ENCODE results near the gene NOP10. TPM values are rescaled to one million over a fixed set of nuclear protein-coding genes. Genes with fewer than 3 reads are reported as not detected.

The NOP10 gene
- total RNA-seq, 3 donors from 2014 or later (not counting 1 experiment from before 2014, with no cell fraction given), result 56.6 to 69.9 (median 56.7) TPM

DNA sequence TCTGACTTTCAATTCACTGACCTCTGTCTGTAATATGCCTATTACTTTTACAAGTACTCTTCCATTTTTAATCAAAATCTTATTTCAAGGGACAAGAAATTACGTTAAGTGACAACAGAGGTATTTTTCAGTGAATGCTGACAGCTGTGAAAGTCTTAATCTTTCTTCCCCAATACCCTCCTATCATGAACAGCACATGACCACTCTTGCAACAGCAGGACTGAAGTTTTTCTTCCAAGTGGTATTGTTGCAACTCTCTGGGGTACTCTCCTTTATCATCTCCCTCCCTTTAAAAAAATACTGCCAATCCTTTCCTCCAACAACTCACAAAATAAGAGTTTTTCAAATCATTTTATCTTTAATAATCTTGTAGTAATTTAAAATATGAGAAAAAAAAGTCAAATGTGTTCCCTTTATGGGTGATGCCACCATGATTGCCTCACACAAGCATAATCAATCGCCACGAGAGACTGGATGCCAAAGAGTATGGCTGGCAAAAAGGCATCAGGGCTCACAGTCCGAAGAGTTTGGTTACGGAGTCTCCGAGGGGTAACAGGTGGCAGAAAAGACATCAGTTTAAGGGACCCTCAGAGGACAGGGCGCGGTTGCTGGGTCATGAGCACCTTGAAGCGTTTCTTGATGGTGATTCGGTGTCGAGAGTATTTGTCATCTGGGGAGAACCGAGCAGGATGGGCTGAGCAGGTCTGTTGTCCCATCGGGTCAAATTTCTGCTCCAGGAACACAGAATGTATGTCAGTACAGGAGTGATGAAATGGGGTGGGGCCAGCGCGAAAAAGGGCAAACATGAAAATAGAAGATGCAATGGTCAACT, 1.3 kb downstream of the NOP10 start:
- Mint-ChIP-seq H3K27me3 (ENCODE audit: low read depth in 2 of 2) (no peaks in the 10 kb centered on the region), H3K36me3 (no peaks in the 10 kb centered on the region), H3K27ac (no peak overlapping the region), H3K4me1 (peaks cover 18% of the 10 kb centered on the region in 2 donors), H3K4me3 (peak overlapping the region; percentile 88), H3K9me3 (no peaks in the 10 kb centered on the region)
- Histone ChIP-seq H3K27ac (ENCODE audit: low read length) (no peak overlapping the region), H3K27me3 (ENCODE audit: control insufficient read depth, insufficient read depth, low read length) (no peaks in the 10 kb centered on the region), H3K9me3 (ENCODE audit: control insufficient read depth, insufficient read depth, low read length) (no peaks in the 10 kb centered on the region), H3K36me3 (ENCODE audit: control insufficient read depth, insufficient read depth, low read length) (peaks cover 23% of the 10 kb centered on the region), H3K4me3 (ENCODE audit: low read length) (no peak overlapping the region), H3K4me1 (ENCODE audit: control insufficient read depth, insufficient read depth, low read length) (peaks cover 22% of the 10 kb centered on the region)
- TF ChIP-seq, protein P1, sequence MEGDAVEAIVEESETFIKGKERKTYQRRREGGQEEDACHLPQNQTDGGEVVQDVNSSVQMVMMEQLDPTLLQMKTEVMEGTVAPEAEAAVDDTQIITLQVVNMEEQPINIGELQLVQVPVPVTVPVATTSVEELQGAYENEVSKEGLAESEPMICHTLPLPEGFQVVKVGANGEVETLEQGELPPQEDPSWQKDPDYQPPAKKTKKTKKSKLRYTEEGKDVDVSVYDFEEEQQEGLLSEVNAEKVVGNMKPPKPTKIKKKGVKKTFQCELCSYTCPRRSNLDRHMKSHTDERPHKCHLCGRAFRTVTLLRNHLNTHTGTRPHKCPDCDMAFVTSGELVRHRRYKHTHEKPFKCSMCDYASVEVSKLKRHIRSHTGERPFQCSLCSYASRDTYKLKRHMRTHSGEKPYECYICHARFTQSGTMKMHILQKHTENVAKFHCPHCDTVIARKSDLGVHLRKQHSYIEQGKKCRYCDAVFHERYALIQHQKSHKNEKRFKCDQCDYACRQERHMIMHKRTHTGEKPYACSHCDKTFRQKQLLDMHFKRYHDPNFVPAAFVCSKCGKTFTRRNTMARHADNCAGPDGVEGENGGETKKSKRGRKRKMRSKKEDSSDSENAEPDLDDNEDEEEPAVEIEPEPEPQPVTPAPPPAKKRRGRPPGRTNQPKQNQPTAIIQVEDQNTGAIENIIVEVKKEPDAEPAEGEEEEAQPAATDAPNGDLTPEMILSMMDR (IDR thresholded peaks at IDR 0.05), result no peak
- DNase-seq (no peak), ATAC-seq (no peak)
- 94% methylated on average over 15 of the region's 15 CpGs for WGBS (ENCODE audit: insufficient coverage)
- intact Hi-C loops (cut with micrococcal nuclease), result no loop called here

DNA sequence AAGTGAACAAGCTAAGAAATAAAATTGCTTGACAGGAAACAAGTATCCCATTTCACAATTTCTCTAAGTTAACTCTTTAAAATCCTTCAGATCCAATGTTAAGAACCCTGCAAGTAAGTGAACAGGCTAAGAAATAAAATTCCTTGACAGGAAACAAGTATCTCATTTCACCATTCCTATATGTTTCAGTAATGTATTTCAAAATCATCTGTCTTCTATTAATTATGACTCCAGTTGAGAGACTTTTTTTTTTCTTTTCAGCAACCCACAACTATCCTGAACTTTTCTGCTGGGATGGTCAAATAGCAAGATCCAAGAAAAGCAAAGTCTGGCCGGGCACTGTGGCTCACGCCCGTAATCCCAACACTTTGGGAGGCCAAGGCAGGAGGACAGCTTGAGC, 3.0 kb downstream of the NOP10 start:
- no peak for DNase-seq
- TF ChIP-seq, protein P1 (IDR thresholded peaks at IDR 0.05), result no peak
- H3K27ac Mint-ChIP-seq, result peak overlapping the region in 1 of 2 donors; percentile 34
- H3K9me3 Mint-ChIP-seq, result no peaks in the 10 kb centered on the region
- Histone ChIP-seq H3K9me3 (ENCODE audit: control insufficient read depth, insufficient read depth, low read length) (no peaks in the 10 kb centered on the region), H3K36me3 (ENCODE audit: control insufficient read depth, insufficient read depth, low read length) (peaks cover 23% of the 10 kb centered on the region), H3K27me3 (ENCODE audit: control insufficient read depth, insufficient read depth, low read length) (no peaks in the 10 kb centered on the region), H3K4me3 (ENCODE audit: low read length) (no peak overlapping the region), H3K27ac (ENCODE audit: low read length) (no peak overlapping the region), H3K4me1 (ENCODE audit: control insufficient read depth, insufficient read depth, low read length) (peaks cover 31% of the 10 kb centered on the region)
- intact Hi-C loops (cut with micrococcal nuclease), result loop anchor here (2.0 to 5.0 kb wide), 2 partner anchors 115 to 238 kb away; partner anchors contain the start of genes EMC4, EMC7 and PGBD4
- WGBS (ENCODE audit: insufficient coverage), result 93% methylated on average over 3 of the region's 3 CpGs
- no peaks in the 10 kb centered on the region for H3K36me3 Mint-ChIP-seq
- no peaks in the 10 kb centered on the region for H3K27me3 Mint-ChIP-seq (ENCODE audit: low read depth in 2 of 2)
- H3K4me1 Mint-ChIP-seq, result peaks cover 34 to 35% of the 10 kb centered on the region in 2 donors
- ATAC-seq, result no peak
- H3K4me3 Mint-ChIP-seq, result peak overlapping the region; percentile 52

DNA sequence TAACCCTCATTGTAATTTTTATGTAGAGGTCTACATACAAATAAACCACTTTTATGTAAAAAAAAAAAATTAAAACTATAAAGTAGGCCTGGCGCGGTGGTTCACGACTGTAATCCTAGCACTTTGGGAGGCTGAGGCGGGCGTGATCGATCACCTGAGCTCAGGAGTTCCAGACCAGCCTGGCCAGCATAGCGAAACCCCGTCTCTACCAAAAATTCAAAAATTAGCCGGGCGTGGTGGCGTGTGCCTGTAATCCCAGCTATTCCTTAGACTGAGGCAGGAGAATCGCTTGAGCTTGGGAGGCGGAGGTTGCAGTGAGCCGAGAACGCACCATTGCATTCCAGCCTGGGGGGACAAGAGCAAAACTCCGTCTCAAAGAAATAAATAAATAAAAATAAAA, 4.6 kb downstream of the NOP10 start:
- no peaks in the 10 kb centered on the region for H3K27me3 ChIP-seq (ENCODE audit: control insufficient read depth, insufficient read depth, low read length)
- TF ChIP-seq, protein P1 (IDR thresholded peaks at IDR 0.05), result no peak
- DNase-seq (no peak), ATAC-seq (no peak)
- H3K9me3 ChIP-seq (ENCODE audit: control insufficient read depth, insufficient read depth, low read length), result no peaks in the 10 kb centered on the region
- Mint-ChIP-seq H3K27ac (peak overlapping the region in 1 of 2 donors; percentile 95), H3K9me3 (no peaks in the 10 kb centered on the region), H3K4me1 (peaks cover 47 to 51% of the 10 kb centered on the region in 2 donors), H3K4me3 (no peak overlapping the region), H3K27me3 (ENCODE audit: low read depth in 2 of 2) (no peaks in the 10 kb centered on the region), H3K36me3 (no peaks in the 10 kb centered on the region)
- H3K4me1 ChIP-seq (ENCODE audit: control insufficient read depth, insufficient read depth, low read length), result peaks cover 37% of the 10 kb centered on the region
- peak overlapping the region; percentile 79 for H3K4me3 ChIP-seq (ENCODE audit: low read length)
- peaks cover 23% of the 10 kb centered on the region for H3K36me3 ChIP-seq (ENCODE audit: control insufficient read depth, insufficient read depth, low read length)
- H3K27ac ChIP-seq (ENCODE audit: low read length), result peak overlapping the region; percentile 47
- WGBS (ENCODE audit: insufficient coverage), result 76% methylated on average over 15 of the region's 16 CpGs
- intact Hi-C loops (cut with micrococcal nuclease), result loop anchor here (2.0 to 5.0 kb wide), 2 partner anchors 114 to 236 kb away; partner anchors contain the start of genes EMC4, EMC7 and PGBD4

All from natural killer cell (primary cell).